Heart right ventricle (tissue), 16 donors: ENCODE measurements around the gene LSM3. TPM values are rescaled to one million over a fixed set of nuclear protein-coding genes. Genes with fewer than 3 reads are reported as not detected.

Source experiments
- ATAC-seq, 8 donors: fragments of 200-7000 bp; cut with Tn5 transposase; one replicate each; pipeline ENCODE4 v1.9.1; 2020; ENCODE audit warnings: mild to moderate bottlenecking in 8 of 8, moderate library complexity in 8 of 8, moderate number of reproducible peaks in 1 of 8
- DNase-seq, 2 donors: peaks; one replicate each; pipeline ENCODE4 v3.0.0-alpha.2; 2020
- H3K27ac ChIP-seq, 10 donors: fragments of 200-600 bp; sonication (generic) in 2 of 10; one replicate each; pipeline versions ENCODE4 v1.5.0 to v1.8.0; 2020 to 2022; ENCODE audit warnings: mild to moderate bottlenecking in 3 of 10
- H3K27me3 ChIP-seq, 7 donors: fragments of 200-600 bp; one replicate each; pipeline ENCODE4 v1.8.0; 2021 to 2022; ENCODE audit warnings: mild to moderate bottlenecking in 2 of 7
- H3K36me3 ChIP-seq, 9 donors: fragments of 200-600 bp; sonication (generic) in 1 of 9; one replicate each; pipeline versions ENCODE4 v1.5.0 to v1.8.0; 2020 to 2022; ENCODE audit warnings: mild to moderate bottlenecking in 2 of 9
- H3K4me1 ChIP-seq, 9 donors: fragments of 200-600 bp; sonication (generic) in 1 of 9; one replicate each; pipeline versions ENCODE4 v1.5.0 to v1.8.0; 2020 to 2022; ENCODE audit warnings: mild to moderate bottlenecking in 4 of 9
- H3K4me3 ChIP-seq, 10 donors: fragments of 200-600 bp; sonication (generic) in 2 of 10; one replicate each; pipeline versions ENCODE4 v1.5.0 to v1.8.0; 2020 to 2022; ENCODE audit warnings: mild to moderate bottlenecking in 7 of 10, moderate library complexity in 2 of 10
- H3K9me3 ChIP-seq, 11 donors: fragments of 200-600 bp in 10 of 11; sonication (generic) in 2 of 11; one replicate each; pipeline versions ENCODE4 v1.5.0 to v1.8.0; 2013 to 2022; ENCODE audit warnings: mild to moderate bottlenecking in 2 of 11, control low read depth in 1 of 11, moderate library complexity in 1 of 11
- CTCF ChIP-seq, 9 donors: fragments of 200-600 bp; sonication (generic) in 2 of 9; IDR thresholded peaks; one replicate each; pipeline versions ENCODE4 v1.5.0 to v1.8.0; 2021 to 2022; ENCODE audit warnings: antibody characterized with exemption in 9 of 9, mild to moderate bottlenecking in 5 of 9, moderate library complexity in 1 of 9
- WGBS, 2 donors: extraction: QIAGEN DNeasy Blood & Tissue Kit; methylation state at CpG; one replicate each; pipeline ENCODE4 v1.1.7; 2013; ENCODE audit warnings: inconsistent platforms in 1 of 2; 5-methylcytosine and 5-hydroxymethylcytosine counted together
- intact Hi-C, 10 donors: fragments of 100-400 bp; cut with DNase I; formaldehyde crosslinking; loops; one replicate each; pipeline versions ENCODE4 v1.11.1 to v1.14.2; 2022
- polyA plus RNA-seq, 2 donors: library from polyadenylated mRNA; stranded (reverse); fragments of 200-250 nt; gene quantifications; one replicate each; pipeline ENCODE4 v1.2.3, GENCODE V29; 2013
- total RNA-seq, 10 donors: library from RNA; stranded (reverse); fragmentation: NEBNext Ultra II Directional in 3 of 10; extraction: Animal tissue kit (Norgen Biotek cat#: 25700) in 3 of 10; gene quantifications; one replicate each; pipeline versions ENCODE4 v1.2.1 to v1.2.4, GENCODE V29; 2021 to 2023
- donor health status: Arrhythmogenic right ventricular cardiomyopathy.
- donor health status: ischemic (EF 13 %, LVEDD 7.1; RV severe dilation, severe dysfunction).
- donor health status: healthy with polysubstance abuse.
- donor health status: DM: no; HTN: yes; CAD: no.
- donor health status: DM: no; HTN: no; CAD: no.
- donor health status: ischemic (EF 25% LVEDD 6.9; RV normal size, moderate dysfunction).
- donor health status: ischemic (EF 25% LVEDD 5.7; RV mildly dilated, moderate dysfunction).
- donor health status: healthy.
- donor health status: DM: yes; HTN: yes; CAD: no.
- donor health status: Ischemic cardiomyopathy.
- donor health status: ischemic (EF 35%, LVEDD 5.7; RV mildly dilated, moderate dysfunction).
- donor health status: nonischemic (EF 11% LVEDD 7.7; RV severe dilation, severe dysfunction).
- donor health status: DM: yes; HTN: yes; CAD: no.
- donor health status: PGD.
- donor health status: ischemic (EF 29% LVEDD 5.4; RV normal size, mild dysfunction).
- donor health status: nonischemic (EF 23%, LVEDD 6.1; RV moderate dilation, normal function).

The LSM3 gene
- total and polyA plus RNA-seq, 12 donors = 5.6 to 18.0 (median 15.2) TPM

DNA sequence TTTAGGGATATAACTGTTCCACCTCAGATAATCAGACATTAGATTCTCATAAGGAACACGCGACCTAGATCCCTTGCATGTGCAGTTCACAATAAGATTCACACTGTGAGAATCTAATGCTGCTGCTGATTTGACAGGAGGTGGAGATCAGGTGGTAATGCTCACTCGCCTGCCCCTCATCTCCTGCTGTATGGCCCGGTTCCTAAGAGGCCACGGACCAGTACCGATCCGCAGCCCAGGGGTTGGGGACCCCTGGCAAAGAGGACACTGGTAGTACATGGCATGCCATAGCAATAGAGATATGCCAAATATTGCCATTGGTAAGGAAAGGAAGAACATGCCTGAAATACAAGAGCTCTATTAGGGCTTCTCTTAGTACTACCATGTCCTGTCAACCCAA, 59.7 kb downstream of the LSM3 start:
- no peaks in the 10 kb centered on the region for H3K36me3 ChIP-seq
- no peak for TF ChIP-seq CTCF (IDR thresholded peaks at IDR 0.05)
- peaks cover 0 to 12% (median 0%) of the 10 kb centered on the region in 11 donors for H3K9me3 ChIP-seq
- no peak overlapping the region for H3K4me3 ChIP-seq
- peaks cover 0 to 21% (median 0%) of the 10 kb centered on the region in 7 donors for H3K27me3 ChIP-seq
- no peak for DNase-seq
- no peak overlapping the region for H3K27ac ChIP-seq
- intact Hi-C loops = no loop called here
- peaks cover 0 to 45% (median 14%) of the 10 kb centered on the region in 9 donors for H3K4me1 ChIP-seq
- WGBS, 2 donors = 94 to 95% methylated on average over 7 of the region's 7 CpGs
- no peak for ATAC-seq

DNA sequence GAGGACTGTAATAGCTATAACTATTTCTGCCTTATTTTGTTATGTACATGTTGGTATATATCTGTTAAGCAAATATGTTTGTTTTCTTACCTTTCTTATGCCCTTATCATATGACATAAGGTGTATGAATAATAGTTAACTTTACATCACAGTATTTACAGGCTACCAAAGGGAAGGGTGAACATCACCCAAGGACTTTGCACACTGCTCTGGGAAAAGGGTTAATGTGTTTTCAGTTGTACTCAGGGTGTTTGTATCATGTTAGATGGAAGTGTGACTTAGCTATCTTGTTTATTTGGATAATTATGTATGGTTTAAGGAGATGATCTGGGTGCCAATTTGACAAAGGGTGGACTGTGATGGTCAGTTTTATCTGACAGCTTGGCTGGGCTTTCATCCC, 60.3 kb downstream of the LSM3 start:
- Histone ChIP-seq H3K27me3 (peaks cover 0 to 21% (median 0%) of the 10 kb centered on the region in 7 donors), H3K27ac (no peak overlapping the region), H3K4me3 (no peak overlapping the region), H3K9me3 (peaks cover 0 to 7% (median 0%) of the 10 kb centered on the region in 11 donors), H3K36me3 (no peaks in the 10 kb centered on the region), H3K4me1 (peaks cover 0 to 39% (median 14%) of the 10 kb centered on the region in 9 donors)
- ATAC-seq (no peak), DNase-seq (no peak)
- TF ChIP-seq CTCF (IDR thresholded peaks at IDR 0.05) = no peak
- intact Hi-C loops = no loop called here

- Histone ChIP-seq H3K36me3 (no peaks in the 10 kb centered on the region), H3K27ac (no peak overlapping the region), H3K9me3 (peaks cover 0 to 6% (median 0%) of the 10 kb centered on the region in 11 donors), H3K4me3 (no peak overlapping the region), H3K4me1 (peaks cover 0 to 29% (median 14%) of the 10 kb centered on the region in 9 donors), H3K27me3 (peaks cover 0 to 21% (median 4%) of the 10 kb centered on the region in 7 donors)
- no peak for ATAC-seq
- no peak for TF ChIP-seq CTCF (IDR thresholded peaks at IDR 0.05)
- no peak for DNase-seq
- intact Hi-C loops = no loop called here
These were observed 61.3 kb downstream of the LSM3 start for GRCh38 chr3:14239940-14240339.

DNA sequence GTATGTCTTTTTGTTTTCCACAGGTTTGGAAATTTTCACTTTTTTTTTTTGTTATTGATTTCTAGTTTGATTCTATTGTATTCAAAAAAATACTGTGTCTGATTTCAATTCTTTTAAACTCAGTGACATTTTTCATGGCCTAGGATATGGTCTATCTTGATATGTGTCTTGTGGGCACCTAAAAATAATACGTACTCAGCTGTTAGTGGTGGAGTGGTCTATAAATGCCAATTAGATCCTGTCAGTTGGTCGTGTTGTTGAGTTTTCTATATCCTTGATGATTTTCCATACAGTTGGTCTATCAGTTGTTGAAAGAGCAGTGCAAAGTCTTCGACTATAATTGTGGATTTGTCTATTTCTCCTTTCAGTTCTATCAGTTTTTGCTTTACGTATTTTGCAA, 61.7 kb downstream of the LSM3 start:
- intact Hi-C loops = no loop called here

More for the DNA sequence above, 61.7 kb downstream of the LSM3 start:
- Histone ChIP-seq H3K4me3 (no peak overlapping the region), H3K36me3 (no peaks in the 10 kb centered on the region), H3K27me3 (peaks cover 0 to 21% (median 4%) of the 10 kb centered on the region in 7 donors), H3K4me1 (peaks cover 0 to 25% (median 14%) of the 10 kb centered on the region in 9 donors), H3K27ac (no peak overlapping the region), H3K9me3 (peaks cover 0 to 6% (median 0%) of the 10 kb centered on the region in 11 donors)
- ATAC-seq (no peak), DNase-seq (no peak)
- no peak for TF ChIP-seq CTCF (IDR thresholded peaks at IDR 0.05)
- WGBS, 2 donors = 85 to 88% methylated on average over 4 of the region's 4 CpGs
